Measurements from ENCODE around the gene C17orf114.
"Not testable (repeated sequence)": the region's sequence is repeated elsewhere in the genome, so short reads cannot be mapped to it uniquely, and the experiment has no call there.

C17orf114 gene

DNA sequence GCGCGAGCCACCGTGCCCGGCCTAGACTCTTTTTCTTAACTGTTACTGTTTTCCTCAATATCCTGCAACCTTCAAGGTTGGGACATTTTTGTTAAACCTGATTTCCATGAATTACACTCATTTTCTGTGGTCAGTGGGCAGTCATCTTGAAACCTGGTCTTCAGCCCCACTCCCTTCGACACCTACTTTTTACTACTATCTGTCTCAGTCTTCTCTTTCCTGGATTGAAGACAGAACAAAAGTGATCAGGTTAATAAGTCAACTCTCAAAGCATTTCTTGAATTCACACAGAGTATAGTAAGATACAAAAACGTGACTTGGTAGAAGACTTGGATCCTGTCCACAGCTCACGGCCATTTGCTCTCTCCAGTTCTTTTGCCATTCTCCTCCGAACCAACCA is 37.1 kb upstream of the C17orf114 start:
- Histone ChIP-seq H3K36me3 (ENCODE audit: control insufficient read depth, insufficient read depth, low read length) (peaks cover 12% of the 10 kb centered on the region), H3K27me3 (ENCODE audit: control insufficient read depth, insufficient read depth, low read length) (no peaks in the 10 kb centered on the region), H3K9ac (ENCODE audit: low read depth, low read length) (no peak overlapping the region), H3K27ac (ENCODE audit: low read depth, low read length) (no peak overlapping the region), H3K9me3 (ENCODE audit: control insufficient read depth, insufficient read depth, low read length) (no peaks in the 10 kb centered on the region), H3K4me1 (ENCODE audit: control insufficient read depth, insufficient read depth, low read length) (peaks cover 4% of the 10 kb centered on the region), H3K4me3 (ENCODE audit: low read depth, low read length) (no peak overlapping the region)

- no peaks in the 10 kb centered on the region for H3K9me3 ChIP-seq (ENCODE audit: control insufficient read depth, insufficient read depth, low read length)
- H3K36me3 ChIP-seq (ENCODE audit: control insufficient read depth, insufficient read depth, low read length) = peaks cover 12% of the 10 kb centered on the region
- no peak overlapping the region for H3K4me3 ChIP-seq (ENCODE audit: low read depth, low read length)
- no peaks in the 10 kb centered on the region for H3K27me3 ChIP-seq (ENCODE audit: control insufficient read depth, insufficient read depth, low read length)
- H3K27ac ChIP-seq (ENCODE audit: low read depth, low read length) = no peak overlapping the region
- peaks cover 7% of the 10 kb centered on the region for H3K4me1 ChIP-seq (ENCODE audit: control insufficient read depth, insufficient read depth, low read length)
- no peak overlapping the region for H3K9ac ChIP-seq (ENCODE audit: low read depth, low read length)
Measured at GRCh38 chr17:4838309-4838785, 36.2 kb upstream of the C17orf114 start.

DNA sequence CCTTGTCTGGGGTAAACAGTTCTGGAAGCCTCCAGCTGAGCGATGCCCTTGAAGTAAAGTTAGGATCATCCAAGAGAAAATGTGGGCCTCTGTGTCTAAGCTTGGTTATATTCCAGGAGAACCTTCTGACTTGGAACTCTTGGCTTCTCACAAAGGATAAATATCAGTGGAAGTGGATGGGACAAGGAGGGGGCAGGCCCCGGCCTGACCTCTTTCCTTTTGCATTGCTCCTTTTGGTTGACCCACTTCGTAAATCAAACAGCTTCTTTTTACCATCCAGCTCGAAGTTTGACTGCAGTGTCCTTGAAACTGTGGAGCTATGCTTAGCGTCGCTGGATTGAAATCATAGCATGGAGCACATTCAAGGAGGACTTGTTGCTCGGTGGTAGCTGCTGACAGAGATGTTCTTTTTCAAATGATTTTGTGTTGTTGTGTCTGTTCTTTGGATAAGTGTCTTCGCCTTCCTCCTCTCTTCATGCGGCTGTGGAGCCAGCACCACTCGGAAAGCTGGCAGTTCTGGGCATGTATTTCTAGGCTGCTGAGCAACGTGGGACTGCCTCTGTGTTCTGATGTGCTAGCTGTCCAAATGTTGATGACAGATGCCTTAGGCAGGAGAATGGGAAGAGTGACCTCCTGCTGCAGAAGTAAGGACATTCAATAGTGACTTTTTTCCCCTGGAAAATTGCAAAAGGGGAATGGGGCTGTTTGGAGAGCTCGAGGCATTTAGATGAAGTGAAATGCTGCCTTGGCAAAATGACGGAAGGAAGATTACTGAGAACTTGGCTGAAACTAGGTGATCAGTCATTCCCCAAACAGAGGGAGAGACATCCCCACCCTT is 35.6 kb upstream of the C17orf114 start:
- H3K36me3 ChIP-seq (ENCODE audit: control insufficient read depth, insufficient read depth, low read length) = peaks cover 12% of the 10 kb centered on the region
- H3K4me3 ChIP-seq (ENCODE audit: low read depth, low read length) = no peak overlapping the region
- H3K4me1 ChIP-seq (ENCODE audit: control insufficient read depth, insufficient read depth, low read length) = peaks cover 7% of the 10 kb centered on the region
- H3K9ac ChIP-seq (ENCODE audit: low read depth, low read length) = no peak overlapping the region
- H3K27ac ChIP-seq (ENCODE audit: low read depth, low read length) = no peak overlapping the region
- H3K9me3 ChIP-seq (ENCODE audit: control insufficient read depth, insufficient read depth, low read length) = no peaks in the 10 kb centered on the region
- H3K27me3 ChIP-seq (ENCODE audit: control insufficient read depth, insufficient read depth, low read length) = no peaks in the 10 kb centered on the region

DNA sequence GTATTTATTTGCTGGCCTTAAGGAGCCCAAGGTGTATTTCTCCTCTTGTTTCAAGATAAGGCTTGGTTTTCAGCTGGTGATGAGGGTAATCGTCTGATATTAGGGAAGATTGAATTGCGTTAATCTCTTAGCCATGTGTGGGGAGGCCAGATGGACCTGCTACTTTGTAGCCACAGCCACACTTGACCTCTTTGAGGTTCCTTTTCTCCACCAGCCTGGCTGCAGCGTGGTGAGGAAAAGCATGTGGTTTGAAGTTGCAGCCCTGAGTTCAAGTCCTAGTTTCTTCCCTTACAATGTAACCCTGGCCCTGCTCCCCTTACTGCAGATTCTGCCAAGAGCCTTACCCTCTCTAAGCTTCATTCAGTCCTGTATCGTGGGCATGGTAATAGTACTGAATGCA is 34.1 kb upstream of the C17orf114 start:
- H3K9ac ChIP-seq (ENCODE audit: low read depth, low read length) = no peak overlapping the region
- H3K4me3 ChIP-seq (ENCODE audit: low read depth, low read length) = no peak overlapping the region
- H3K36me3 ChIP-seq (ENCODE audit: control insufficient read depth, insufficient read depth, low read length) = peaks cover 12% of the 10 kb centered on the region
- no peaks in the 10 kb centered on the region for H3K27me3 ChIP-seq (ENCODE audit: control insufficient read depth, insufficient read depth, low read length)
- peaks cover 7% of the 10 kb centered on the region for H3K4me1 ChIP-seq (ENCODE audit: control insufficient read depth, insufficient read depth, low read length)
- H3K27ac ChIP-seq (ENCODE audit: low read depth, low read length) = no peak overlapping the region
- no peaks in the 10 kb centered on the region for H3K9me3 ChIP-seq (ENCODE audit: control insufficient read depth, insufficient read depth, low read length)

- Histone ChIP-seq H3K4me3 (ENCODE audit: low read depth, low read length) (peak overlapping the region; percentile 75), H3K9me3 (ENCODE audit: control insufficient read depth, insufficient read depth, low read length) (no peaks in the 10 kb centered on the region), H3K27ac (ENCODE audit: low read depth, low read length) (peak overlapping the region; percentile 76), H3K27me3 (ENCODE audit: control insufficient read depth, insufficient read depth, low read length) (no peaks in the 10 kb centered on the region), H3K9ac (ENCODE audit: low read depth, low read length) (peak overlapping the region; percentile 11; the same call in 1 of the 2 replicates), H3K4me1 (ENCODE audit: control insufficient read depth, insufficient read depth, low read length) (peaks cover 7% of the 10 kb centered on the region), H3K36me3 (ENCODE audit: control insufficient read depth, insufficient read depth, low read length) (peaks cover 12% of the 10 kb centered on the region)
Measured at GRCh38 chr17:4834681-4835020, 32.5 kb upstream of the C17orf114 start.

DNA sequence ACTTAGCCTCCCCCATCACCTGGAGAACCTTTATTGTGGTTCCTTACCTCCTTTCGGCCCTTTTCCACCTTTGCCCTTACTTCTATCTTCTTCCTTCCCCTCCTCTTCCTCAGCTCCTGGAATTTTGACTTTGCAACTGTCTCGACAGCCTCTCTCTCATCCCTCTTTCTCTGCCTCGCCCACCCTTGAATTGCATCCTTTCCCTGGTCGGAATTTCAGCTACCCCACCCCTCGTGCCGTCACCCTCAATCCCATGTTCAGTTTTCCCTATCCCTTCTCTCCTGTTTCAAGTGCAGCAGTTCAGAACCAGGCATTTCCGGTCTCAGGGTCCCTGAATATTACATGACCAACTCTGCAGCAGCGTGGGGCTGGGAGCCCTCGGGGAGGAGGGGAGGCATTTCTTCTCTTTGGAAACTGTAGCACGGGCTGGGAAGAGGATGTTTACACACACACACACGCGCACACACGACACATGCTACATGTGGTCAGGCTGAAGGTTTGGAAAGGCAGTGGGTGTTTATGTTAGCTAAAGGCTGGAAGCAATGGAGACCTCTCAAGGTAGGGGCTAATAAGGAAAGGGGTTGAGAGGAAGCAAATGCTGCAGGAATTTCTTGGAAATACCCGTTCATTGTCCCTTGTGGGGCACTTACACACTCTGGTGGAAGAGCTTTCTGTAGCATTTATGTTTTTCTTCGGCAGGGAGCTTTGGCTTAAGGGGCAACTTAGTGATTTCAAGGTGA is 32.0 kb upstream of the C17orf114 start:
- Histone ChIP-seq H3K9ac (ENCODE audit: low read depth, low read length) (peak overlapping the region; percentile 11; the same call in 1 of the 2 replicates), H3K36me3 (ENCODE audit: control insufficient read depth, insufficient read depth, low read length) (peaks cover 12% of the 10 kb centered on the region), H3K27me3 (ENCODE audit: control insufficient read depth, insufficient read depth, low read length) (no peaks in the 10 kb centered on the region), H3K4me1 (ENCODE audit: control insufficient read depth, insufficient read depth, low read length) (peaks cover 7% of the 10 kb centered on the region), H3K27ac (ENCODE audit: low read depth, low read length) (peak overlapping the region; percentile 76), H3K9me3 (ENCODE audit: control insufficient read depth, insufficient read depth, low read length) (no peaks in the 10 kb centered on the region), H3K4me3 (ENCODE audit: low read depth, low read length) (peak overlapping the region; percentile 75)

- H3K9me3 ChIP-seq (ENCODE audit: control insufficient read depth, insufficient read depth, low read length) = no peaks in the 10 kb centered on the region
- peaks cover 8% of the 10 kb centered on the region for H3K36me3 ChIP-seq (ENCODE audit: control insufficient read depth, insufficient read depth, low read length)
- peak within 1 kb of the TSS; percentile 30 for H3K9ac ChIP-seq (ENCODE audit: low read depth, low read length)
- H3K4me1 ChIP-seq (ENCODE audit: control insufficient read depth, insufficient read depth, low read length) = peaks cover 7% of the 10 kb centered on the region
- H3K27ac ChIP-seq (ENCODE audit: low read depth, low read length) = peak within 1 kb of the TSS; percentile 76
- peak within 1 kb of the TSS; percentile 75 for H3K4me3 ChIP-seq (ENCODE audit: low read depth, low read length)
- no peaks in the 10 kb centered on the region for H3K27me3 ChIP-seq (ENCODE audit: control insufficient read depth, insufficient read depth, low read length)
Measured at GRCh38 chr17:4833178-4833940, 31.2 kb upstream of the C17orf114 start, which contains the start of gene MINK1. Gene MINK1 (plus strand): TSS chr17:4833340. CDS start chr17:4833584, 244 bp downstream.

DNA sequence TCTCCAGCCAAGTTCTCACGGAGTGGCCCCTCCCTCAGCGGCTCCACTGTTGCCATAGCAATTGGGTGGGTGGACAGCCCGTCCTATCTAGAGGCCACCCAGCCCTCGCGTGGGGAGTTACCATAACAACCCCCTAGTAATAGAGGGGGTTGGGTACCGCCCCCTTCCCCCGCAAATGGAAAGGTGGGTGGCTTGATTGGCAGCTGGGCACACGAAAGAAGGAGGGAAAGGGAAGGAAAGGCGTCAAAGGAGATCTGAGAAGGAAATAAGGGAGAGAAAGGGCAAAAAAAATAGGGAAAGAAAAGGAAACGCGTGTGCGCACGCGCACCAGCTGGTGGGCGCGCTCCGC is 30.7 kb upstream of the C17orf114 start:
- not testable (repeated sequence) for H3K36me3 ChIP-seq (ENCODE audit: control insufficient read depth, insufficient read depth, low read length); H3K27me3 ChIP-seq (ENCODE audit: control insufficient read depth, insufficient read depth, low read length); H3K4me1 ChIP-seq (ENCODE audit: control insufficient read depth, insufficient read depth, low read length); H3K9me3 ChIP-seq (ENCODE audit: control insufficient read depth, insufficient read depth, low read length); H3K9ac ChIP-seq (ENCODE audit: low read depth, low read length)
- peak overlapping the region; percentile 76 for H3K27ac ChIP-seq (ENCODE audit: low read depth, low read length)
- H3K4me3 ChIP-seq (ENCODE audit: low read depth, low read length) = peak overlapping the region; percentile 75

DNA sequence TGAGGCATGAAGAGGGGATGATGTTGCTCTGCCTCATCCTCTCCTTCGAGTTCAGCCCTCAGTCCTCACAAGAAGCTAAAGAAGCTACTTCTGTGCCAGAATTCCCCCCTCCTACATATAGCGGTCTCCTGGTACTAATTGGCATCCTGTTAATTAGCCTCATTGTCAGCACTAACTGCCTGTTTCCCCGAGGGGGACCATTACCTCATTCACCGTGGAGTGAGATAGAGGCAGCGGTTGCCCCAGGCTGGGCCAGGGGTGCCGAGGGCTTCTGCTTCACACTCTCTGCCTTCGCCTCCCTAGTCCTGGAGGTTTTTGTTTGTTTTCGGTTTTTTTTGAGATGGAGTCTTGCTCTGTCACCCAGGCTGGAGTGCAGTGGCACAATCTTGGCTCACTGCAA is 25.3 kb upstream of the C17orf114 start:
- Histone ChIP-seq H3K27ac (ENCODE audit: low read depth, low read length) (no peak overlapping the region), H3K36me3 (ENCODE audit: control insufficient read depth, insufficient read depth, low read length) (peaks cover 13% of the 10 kb centered on the region), H3K4me3 (ENCODE audit: low read depth, low read length) (no peak overlapping the region), H3K4me1 (ENCODE audit: control insufficient read depth, insufficient read depth, low read length) (no peaks in the 10 kb centered on the region), H3K9me3 (ENCODE audit: control insufficient read depth, insufficient read depth, low read length) (no peaks in the 10 kb centered on the region), H3K27me3 (ENCODE audit: control insufficient read depth, insufficient read depth, low read length) (no peaks in the 10 kb centered on the region), H3K9ac (ENCODE audit: low read depth, low read length) (no peak overlapping the region)

DNA sequence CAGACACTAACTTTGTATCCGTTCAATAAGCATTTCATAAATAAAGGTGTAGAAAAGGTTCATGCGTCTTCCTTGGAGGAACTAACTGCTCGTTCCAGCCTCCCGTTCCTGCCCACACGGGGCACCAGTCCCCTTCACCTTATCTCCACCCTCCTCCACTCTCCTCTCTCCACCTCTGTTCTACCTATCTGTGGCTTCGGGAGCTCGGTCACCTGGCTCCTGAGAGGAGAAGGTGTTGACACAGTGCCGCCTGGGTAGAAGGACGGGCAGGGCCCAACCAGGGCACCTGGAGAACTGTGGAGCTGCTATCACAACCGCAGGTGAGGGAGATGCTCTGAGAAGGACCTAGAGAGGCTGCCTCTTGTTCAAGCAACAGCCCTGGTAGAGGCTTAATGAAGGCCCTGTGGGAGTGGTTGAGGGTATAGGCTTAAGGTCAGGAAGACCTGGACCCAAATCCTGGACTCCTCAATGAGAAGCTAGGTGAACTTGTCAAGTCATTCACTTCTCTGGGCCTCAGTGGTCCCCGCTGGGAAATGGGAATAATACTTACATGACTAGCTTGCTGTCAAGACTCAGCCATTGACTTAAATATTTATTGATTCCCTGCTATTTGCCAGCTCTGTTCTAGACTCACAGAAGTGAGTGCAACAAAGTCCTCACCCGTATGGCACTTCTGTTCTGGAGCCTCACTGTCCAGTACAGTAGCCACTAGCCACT is 21.4 kb upstream of the C17orf114 start:
- no peak overlapping the region for H3K4me3 ChIP-seq (ENCODE audit: low read depth, low read length)
- H3K9ac ChIP-seq (ENCODE audit: low read depth, low read length) = no peak overlapping the region
- H3K27me3 ChIP-seq (ENCODE audit: control insufficient read depth, insufficient read depth, low read length) = no peaks in the 10 kb centered on the region
- H3K4me1 ChIP-seq (ENCODE audit: control insufficient read depth, insufficient read depth, low read length) = no peaks in the 10 kb centered on the region
- peaks cover 32% of the 10 kb centered on the region for H3K36me3 ChIP-seq (ENCODE audit: control insufficient read depth, insufficient read depth, low read length)
- no peak overlapping the region for H3K27ac ChIP-seq (ENCODE audit: low read depth, low read length)
- H3K9me3 ChIP-seq (ENCODE audit: control insufficient read depth, insufficient read depth, low read length) = no peaks in the 10 kb centered on the region

All from HUES48 (cell line).